Measurements from ENCODE around the gene GAB2.

GRCh38 chr11:78459738-78460137, 42.1 kb upstream of the GAB2 start:
- TF ChIP-seq POLR2AphosphoS5 (IDR thresholded peaks at IDR 0.05; ENCODE audit: low read depth, low read length) (no peak), TAF1 (IDR thresholded peaks at IDR 0.05; ENCODE audit: low read depth, low read length) (no peak), POLR2A (IDR thresholded peaks at IDR 0.05; ENCODE audit: low read depth, low read length) (no peak), SPI1 (IDR thresholded peaks at IDR 0.05; ENCODE audit: low read depth, low read length) (no peak), POU2F2 (IDR thresholded peaks at IDR 0.05; ENCODE audit: low read depth, low read length) (no peak)
